NCI-H2081 (cell line): ENCODE measurements around the gene RUVBL2.

Source experiments
- DNase-seq, 2 experiments: peaks; one replicate each; lab custom pipeline; 2025; lab: John Stamatoyannopoulos, UW

Gene RUVBL2

GRCh38 chr19:48993175-48994034, at the start of gene RUVBL2, which contains the start of gene GYS1:
Gene RUVBL2, plus strand, starts transcription at chr19:48993887. Its CDS starts 25 bp downstream, at chr19:48993912.
Gene GYS1, minus strand, starts transcription at chr19:48993309. Its CDS starts 197 bp downstream, at chr19:48993112.
- peak; percentile 98 to 99 for DNase-seq

DNA sequence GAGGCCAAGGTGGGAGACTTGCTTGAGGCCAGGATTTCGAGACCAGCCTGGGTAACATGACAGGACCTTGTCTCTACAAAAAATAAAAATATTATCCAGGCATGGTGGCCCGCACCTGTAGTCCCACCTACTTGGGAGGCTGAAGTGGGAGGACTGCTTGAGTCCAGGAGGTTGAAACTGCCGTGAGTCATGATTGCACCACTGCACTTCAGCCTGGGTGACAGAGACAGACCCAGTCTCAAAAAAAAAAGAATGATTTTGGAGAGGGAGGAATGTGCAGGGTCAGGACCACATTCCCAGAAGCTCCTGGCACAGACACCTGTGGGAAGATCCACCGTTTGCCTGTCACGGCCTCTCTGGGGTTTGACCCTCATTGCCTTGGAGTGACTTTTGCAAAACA, 48.3 kb upstream of the RUVBL2 start:
- no peak for DNase-seq

DNA sequence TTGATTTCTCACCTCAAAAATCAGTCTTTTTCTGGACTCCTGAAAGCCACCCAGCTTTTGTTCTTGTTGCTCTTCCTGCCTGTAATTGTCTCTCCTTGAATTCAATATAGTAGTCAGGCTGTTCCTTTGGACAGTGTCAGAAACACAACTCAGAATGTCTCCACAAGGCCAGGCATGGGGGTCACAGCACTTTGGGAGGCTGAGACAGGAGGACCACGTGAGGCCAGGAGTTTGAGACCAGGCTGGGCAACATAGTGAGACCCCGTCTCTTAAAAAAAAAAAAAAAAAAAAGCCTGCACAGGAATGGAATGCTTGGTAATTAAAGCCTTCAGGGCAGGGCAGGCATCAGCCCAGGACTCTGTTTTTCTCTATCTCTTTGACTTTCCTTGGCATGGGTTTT, 47.9 kb upstream of the RUVBL2 start:
- no peak for DNase-seq

GRCh38 chr19:48946463-48947257, 47.0 kb upstream of the RUVBL2 start:
- no peak for DNase-seq

DNA sequence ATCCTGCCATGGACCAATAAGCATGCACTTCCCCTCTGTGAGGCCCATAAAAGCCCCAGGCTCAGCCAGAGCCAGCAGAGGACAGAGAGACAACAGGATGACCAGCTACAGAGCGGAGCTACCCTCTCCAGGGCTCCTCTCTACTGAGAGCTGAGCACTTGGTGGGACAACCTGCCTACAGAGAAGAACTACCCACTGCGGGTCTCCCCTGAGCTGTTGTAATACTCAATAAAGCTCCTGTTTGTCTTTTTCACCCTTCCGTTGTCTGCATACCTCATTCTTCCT, 46.5 kb upstream of the RUVBL2 start:
- DNase-seq, result no peak

DNA sequence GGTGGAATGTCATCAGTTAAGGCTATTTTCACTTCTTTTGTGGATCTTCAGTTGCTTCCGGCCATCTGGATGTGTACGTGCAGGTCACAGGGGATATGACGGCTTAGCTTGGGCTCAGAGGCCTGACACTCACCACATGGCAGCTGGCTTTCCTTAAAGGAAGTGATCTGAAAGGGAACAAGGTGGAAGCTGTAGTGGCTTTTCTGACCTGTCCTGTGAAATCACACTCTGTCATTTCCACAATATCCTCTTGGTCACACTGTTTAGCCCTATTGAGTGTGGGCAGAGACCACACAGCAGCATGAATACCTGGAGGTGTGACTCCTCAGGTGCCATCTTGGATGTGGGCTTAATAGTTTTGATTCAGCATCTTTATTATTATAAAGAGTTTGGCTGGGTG, 43.5 kb upstream of the RUVBL2 start:
- DNase-seq, result no peak

DNA sequence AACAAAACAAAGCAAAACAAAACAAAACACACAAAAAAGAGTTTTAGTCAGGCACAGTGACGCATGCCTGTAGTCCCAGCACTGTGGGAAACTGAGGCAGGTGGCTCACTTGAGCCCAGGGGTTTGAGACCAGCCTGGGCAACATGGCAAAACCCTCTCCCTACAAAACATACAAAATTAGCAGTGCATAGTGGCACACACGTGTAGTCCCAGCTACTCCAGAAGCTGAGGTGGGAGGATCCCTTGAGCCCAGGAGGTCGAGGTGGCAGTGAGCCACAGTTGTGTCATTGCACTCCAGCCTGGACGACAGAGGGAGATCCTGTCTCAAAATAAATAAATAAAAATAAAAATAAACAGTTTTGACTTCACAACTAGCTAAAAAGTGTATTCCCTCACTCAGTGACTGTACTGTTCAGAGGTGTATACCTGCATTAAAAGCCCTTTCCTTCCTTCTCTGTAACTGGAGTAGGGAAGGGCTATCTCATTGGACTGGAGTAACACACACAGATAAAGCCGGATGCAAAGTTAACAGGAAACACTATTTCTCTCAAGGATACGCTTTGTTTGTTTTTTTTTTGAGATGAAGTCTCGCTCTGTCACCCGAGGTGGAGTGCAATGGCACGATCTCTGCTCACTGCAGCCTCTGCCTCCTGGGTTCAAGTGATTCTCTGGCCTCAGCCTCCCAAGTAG, 42.7 kb upstream of the RUVBL2 start:
- no peak for DNase-seq

- no peak for DNase-seq
These were observed 40.5 kb upstream of the RUVBL2 start for GRCh38 chr19:48953141-48953540.

DNA sequence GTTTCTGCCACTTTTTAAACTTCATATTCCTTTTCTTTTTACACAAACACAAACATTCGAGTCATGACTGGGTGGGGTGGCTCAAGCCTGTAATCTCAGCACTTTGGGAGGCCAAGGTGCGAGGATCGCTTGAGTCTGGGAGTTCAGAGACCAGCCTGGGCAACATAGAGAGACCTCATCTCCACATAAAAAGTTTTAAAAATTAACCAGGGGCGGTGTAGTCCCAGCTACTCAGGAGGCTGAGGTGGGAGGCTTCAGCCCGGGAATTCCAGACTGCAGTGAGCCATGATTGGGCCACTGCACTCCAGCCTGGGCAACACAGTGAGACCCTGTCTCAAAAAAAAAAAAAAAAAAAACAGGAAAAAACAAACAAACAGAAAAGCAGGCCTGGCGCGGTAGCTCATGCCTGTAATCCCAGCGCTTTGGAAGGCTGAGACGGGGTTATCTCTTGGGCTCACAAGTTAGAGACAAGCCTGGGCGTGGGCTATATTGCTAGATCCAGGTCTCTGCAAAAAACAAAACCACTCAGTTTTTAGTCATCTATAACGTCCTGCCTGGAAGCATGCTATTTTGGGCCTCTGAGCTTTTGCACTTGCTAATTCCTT, 39.6 kb upstream of the RUVBL2 start:
- DNase-seq, result no peak

DNA sequence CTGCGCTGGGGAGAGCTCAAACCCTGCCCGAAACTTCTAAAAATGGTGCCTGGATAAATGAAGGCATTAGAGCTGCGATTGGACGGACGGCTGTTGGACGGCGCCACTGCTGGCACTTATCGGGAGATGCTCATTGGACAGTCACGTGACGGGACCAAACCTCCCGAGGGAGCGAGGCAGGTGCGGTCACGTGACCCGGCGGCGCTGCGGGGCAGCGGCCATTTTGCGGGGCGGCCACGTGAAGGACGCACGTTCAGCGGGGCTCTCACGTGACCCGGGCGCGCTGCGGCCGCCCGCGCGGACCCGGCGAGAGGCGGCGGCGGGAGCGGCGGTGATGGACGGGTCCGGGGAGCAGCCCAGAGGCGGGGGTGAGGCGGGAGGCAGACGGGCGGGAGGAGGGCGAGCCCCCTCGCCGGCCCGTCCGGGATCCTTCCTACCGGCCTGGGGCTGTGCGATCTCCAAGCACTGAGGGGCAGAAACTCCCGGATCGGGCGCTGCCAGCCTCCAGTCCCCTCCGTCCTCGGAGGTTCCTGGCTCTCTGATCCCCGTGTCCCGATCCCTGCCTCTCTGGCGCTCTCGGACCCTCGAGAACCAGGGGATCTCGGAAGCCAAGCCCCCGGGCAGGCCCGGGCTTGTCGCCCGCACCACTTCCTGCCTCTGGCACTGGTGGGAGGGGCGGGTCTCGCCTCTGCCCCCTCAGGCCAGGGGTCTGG, 38.9 kb upstream of the RUVBL2 start, which contains the start of gene BAX:
Gene BAX (plus strand): TSS at position 281 of the 713 bp plus-strand sequence. CDS start 54 bp downstream, at position 335.
- peak; percentile 96 to 98 for DNase-seq

GRCh38 chr19:48955308-48955958, 38.3 kb upstream of the RUVBL2 start:
- DNase-seq, result no peak

DNA sequence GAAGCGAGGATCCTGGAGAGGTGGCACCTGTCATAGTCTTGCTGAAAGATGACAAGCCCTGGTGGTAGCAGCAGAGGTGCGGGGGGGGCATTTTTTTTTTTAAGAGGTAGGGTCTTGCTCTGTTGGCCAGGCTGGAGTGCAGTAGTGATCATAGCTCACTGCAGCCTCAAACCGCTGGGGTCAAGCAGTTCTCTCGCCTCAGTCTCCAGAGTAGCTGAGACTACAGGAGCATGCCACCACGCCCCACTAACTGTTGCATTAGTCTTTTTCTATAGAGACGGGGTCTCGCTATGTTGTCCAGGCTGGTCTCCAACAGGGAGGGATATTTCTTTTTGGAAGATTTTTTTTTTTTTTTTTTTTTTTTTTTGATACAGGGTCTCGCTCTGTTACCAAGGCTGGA, 35.7 kb upstream of the RUVBL2 start:
- no peak for DNase-seq

DNA sequence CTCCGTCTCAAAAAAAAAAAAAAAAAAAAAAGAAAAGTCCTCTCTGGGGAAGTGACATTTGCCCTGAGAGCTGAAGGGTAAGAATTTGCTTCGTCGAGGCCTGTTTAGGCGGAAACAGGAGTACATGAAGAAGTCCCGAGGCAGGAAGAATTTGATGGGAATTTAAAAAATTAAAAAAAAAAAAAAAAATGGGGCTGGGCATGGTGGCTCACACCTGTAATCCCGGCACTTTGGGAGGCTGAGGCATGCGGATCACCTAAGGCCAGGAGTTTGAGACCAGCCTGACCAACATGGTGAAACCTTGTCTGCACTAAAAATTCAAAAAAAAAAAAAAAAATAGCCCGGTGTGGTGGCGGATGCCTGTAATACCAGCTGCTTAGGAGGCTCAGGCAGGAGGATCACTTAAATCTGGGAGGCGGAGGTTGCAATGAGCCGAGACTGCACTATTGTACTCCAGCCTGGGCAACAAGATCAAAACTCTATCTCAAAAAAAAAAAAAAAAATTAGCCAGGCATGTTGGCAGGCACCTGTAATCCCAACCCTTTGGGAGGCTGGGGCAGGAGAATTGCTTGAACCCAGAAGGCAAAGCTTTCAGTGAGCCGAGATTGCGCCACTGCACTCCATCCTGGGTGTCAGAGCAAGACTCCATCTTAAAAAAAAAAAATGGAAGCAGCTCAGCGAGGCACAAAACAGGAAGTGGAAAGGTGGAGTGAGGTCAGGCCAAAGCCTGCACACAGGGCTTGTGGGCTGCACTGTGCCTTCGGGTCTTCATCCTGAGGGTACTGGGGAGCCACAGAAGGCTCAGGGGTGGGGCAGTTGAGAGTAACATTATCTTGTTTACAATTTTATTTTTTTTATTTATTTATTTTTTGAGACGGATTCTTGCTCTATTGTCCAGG, 34.1 kb upstream of the RUVBL2 start:
- DNase-seq, result no peak

DNA sequence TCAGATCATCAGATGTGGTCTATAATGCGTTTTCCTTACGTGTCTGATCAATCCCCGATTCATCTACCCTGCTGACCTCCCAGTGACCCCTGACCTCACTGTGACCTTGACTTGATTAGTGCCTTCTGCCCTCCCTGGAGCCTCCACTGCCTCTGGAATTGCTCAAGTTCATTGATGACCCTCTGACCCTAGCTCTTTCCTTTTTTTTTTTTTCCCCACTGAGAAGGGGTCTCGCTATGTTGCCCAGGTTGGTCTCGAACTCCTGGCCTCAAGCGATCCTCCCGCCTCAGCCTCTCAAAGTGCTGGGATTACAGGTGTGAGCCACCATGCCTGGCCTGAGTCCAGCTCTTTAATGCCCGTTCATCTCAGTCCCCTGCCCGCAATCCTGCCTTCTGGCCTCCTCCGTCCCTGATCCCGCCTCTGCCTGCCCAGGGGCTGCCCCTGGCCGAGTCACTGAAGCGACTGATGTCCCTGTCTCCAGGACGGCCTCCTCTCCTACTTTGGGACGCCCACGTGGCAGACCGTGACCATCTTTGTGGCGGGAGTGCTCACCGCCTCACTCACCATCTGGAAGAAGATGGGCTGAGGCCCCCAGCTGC, 32.5 kb upstream of the RUVBL2 start:
- DNase-seq, result no peak

- DNase-seq, result no peak
These were observed 32.0 kb upstream of the RUVBL2 start for GRCh38 chr19:48961673-48962028.

DNA sequence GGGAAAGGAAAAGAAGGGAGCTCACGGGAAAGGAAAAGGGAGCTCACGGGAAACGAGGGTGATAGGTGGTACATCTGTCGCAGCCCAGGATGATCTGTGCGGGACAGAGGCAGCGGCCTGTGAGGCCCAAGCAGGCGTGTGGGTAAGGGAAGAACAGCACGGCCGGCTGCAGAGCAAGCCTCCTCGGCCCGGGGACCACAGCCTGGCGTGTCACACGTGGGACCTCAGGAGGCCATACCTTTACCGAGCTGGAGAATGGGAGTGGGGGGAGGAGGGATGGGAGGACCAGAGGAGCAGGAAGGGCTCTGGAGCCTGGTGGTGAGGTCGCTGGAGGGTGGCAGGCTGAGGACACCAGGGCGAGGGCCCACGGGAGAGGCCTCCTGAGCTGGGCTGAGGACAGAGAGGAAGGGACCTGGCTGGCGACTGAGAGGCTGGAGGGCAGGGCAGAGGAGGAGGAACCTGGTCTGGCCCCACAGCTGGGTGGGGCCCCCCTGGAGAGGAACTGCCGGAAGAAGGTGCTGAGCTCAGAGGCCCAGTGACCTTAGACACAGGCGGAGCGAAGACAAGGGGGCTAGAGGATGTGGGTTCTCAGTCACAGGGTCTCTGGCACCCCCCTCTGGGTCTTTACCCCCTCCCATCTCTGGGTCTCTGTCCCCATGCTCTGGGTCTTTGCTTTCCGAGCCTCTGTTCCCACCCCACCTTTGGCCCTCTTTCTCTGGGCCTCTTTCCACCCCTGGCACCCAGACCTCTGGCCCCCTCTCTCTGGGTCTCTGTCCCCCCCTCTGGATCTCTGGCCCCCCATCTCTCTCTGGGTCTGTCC, 31.4 kb upstream of the RUVBL2 start:
- no peak for DNase-seq

- no peak for DNase-seq
These were observed 30.9 kb upstream of the RUVBL2 start for GRCh38 chr19:48962849-48963165.

DNA sequence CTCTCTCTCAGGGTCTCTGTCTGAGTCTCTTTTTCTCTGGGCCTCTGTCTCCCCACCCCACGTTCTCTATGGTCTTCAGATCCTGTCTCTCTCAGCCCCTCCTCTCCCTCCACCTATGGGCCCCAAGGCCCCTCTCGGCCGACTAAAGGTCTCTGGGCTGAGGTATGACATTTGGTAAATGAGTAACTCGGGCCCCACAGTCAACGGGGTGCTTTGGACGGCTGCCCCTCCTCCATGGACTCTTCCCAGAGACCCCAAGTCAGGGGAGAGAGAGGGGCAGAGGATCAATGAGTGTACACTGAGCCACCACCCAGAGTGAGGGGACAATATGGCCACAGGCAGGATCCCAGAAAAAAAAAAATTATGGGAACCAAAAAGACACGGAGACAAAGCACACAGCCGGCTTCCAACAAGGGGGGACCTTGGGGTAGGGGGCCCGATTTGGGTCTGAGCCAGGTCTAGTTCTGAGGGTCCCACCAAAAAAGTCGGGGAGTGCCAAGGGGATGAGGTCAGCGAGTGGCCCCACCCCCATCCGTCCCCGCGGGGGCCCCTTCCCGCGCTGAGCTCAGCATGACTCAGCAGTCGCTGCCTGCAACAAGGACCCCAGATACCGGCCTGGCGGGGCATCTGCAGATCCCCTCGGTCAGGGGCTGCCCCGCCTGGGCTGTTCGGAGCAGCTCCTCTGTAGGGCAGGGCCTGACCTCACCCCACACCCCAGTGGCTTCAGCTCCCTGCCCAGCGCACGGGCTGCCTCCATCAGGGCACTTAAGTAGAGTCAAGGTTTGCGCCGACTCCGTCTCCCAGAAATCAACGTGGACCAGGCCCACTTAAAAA, 30.1 kb upstream of the RUVBL2 start:
- no peak for DNase-seq
